GM23248 (cell line): ENCODE measurements around the gene PPIAL4G. TPM values are rescaled to one million over a fixed set of nuclear protein-coding genes. Genes with fewer than 3 reads are reported as not detected.

Experiments
- polyA plus RNA-seq: library from polyadenylated mRNA; unstranded; fragments of >200 nt; fragmentation: Nextera tagmentation; extraction: Ambion mirVana; gene quantifications from 2 replicates; pipeline ENCODE4 v1.2.1, GENCODE V29; 2016
- small RNA-seq: library from RNA; depleted of rRNA; stranded (forward); fragments of <200 nt; gene quantifications from one replicate; pipeline ENCODE3, GENCODE V24; 2014; ENCODE audit warnings: low read depth, low replicate concordance
- total RNA-seq: library from RNA; depleted of rRNA; stranded (reverse); fragments of >200 nt; shearing (Covaris generic); gene quantifications from 2 replicates; pipeline ENCODE4 v1.2.3, GENCODE V29; 2014; rRNA removed

The PPIAL4G gene
- total and polyA plus RNA-seq, 2 experiments from 2014 or later: not detected

Small RNA genes lying within 50 kb of the gene (small RNA-seq; reads per million reads assigned to genes)
- gene RF00003: not detected

Other genes with a start within 250 kb of the PPIAL4G start
- 33.4 and 48.7 TPM in 2 replicates for gene NBPF14, start 112.7 kb upstream of the PPIAL4G start, total RNA-seq
- gene NBPF14, start 112.7 kb upstream of the PPIAL4G start, polyA plus RNA-seq: 19.5 and 21.4 TPM in 2 replicates